IMR-90 (cell line): ENCODE data around the gene GNB5.

Experiments used
- CEBPB ChIP-seq: IDR thresholded peaks from 2 replicates; pipeline ENCODE4 v1.6.1; 2012; ENCODE audit warnings: low read depth, low read length, improper control_type of control experiment
- FOS ChIP-seq: fragments of 150-350 bp; IDR thresholded peaks from 2 replicates; pipeline ENCODE4 v1.6.1; 2016; ENCODE audit warnings: low read depth, low read length
- MAFK ChIP-seq: IDR thresholded peaks from 2 replicates; pipeline ENCODE4 v1.6.1; 2012; ENCODE audit warnings: low read depth, low read length, improper control_type of control experiment
- MXI1 ChIP-seq: IDR thresholded peaks from 2 replicates; pipeline ENCODE4 v1.6.1; 2012; ENCODE audit warnings: low read depth, mild to moderate bottlenecking, low read length, moderate library complexity, borderline replicate concordance
- POLR2A ChIP-seq: IDR thresholded peaks from 2 replicates; pipeline ENCODE4 v1.6.1; 2012; ENCODE audit warnings: mild to moderate bottlenecking, low read depth, low read length
- RAD21 ChIP-seq: IDR thresholded peaks from 2 replicates; pipeline ENCODE4 v1.6.1; 2012; ENCODE audit warnings: low read length, improper control_type of control experiment
- RCOR1 ChIP-seq: IDR thresholded peaks from 2 replicates; pipeline ENCODE4 v1.6.1; 2012; ENCODE audit warnings: mild to moderate bottlenecking, low read length, improper control_type of control experiment; ENCODE audit not compliant: insufficient replicate concordance
- RFX5 ChIP-seq: IDR thresholded peaks from 2 replicates; pipeline ENCODE4 v1.8.0; 2012; ENCODE audit warnings: low read depth, mild to moderate bottlenecking, low read length, moderate library complexity
- SMC3 ChIP-seq: fragments of 150-350 bp; IDR thresholded peaks from 2 replicates; pipeline ENCODE4 v1.6.1; 2016; ENCODE audit warnings: low read depth, mild to moderate bottlenecking, antibody characterized with exemption, low read length, moderate library complexity
- TF ChIP-seq, protein P1 (sequence below): conservative IDR thresholded peaks from 2 replicates; pipeline ENCODE4 v1.5.1; 2012; ENCODE audit warnings: mild to moderate bottlenecking, low read depth, low read length, improper control_type of control experiment
- TF ChIP-seq, protein P2 (sequence below): fragments of 150-350 bp; IDR thresholded peaks from 2 replicates; pipeline ENCODE4 v1.6.1; 2017; ENCODE audit warnings: mild to moderate bottlenecking, antibody characterized with exemption, low read length, low read depth

DNA sequence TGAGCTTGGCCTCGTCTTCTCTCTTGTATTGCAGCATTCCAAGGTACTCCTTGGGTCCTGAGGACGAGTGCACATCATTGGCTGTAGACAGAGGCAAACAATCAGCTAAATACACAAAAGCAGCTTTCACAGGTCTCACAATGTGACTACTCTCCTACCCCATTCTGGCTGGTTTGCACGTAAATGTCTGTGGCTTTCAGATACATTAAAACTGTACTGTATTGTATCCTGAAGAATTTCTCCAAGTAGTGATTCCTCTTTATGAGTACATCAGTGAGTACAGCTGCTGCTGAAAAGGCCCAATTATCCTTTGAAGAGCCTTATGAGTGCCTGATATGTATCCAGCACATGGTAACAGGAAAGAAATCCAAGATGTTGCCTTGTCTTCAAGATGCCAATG is 22.0 kb upstream of the GNB5 start:
- TF ChIP-seq RAD21 (no peak), POLR2A (no peak), SMC3 (no peak), FOS (no peak), CEBPB (no peak), RFX5 (no peak), MAFK (no peak), RCOR1 (no peak), MXI1 (no peak)
- TF ChIP-seq, protein P1, sequence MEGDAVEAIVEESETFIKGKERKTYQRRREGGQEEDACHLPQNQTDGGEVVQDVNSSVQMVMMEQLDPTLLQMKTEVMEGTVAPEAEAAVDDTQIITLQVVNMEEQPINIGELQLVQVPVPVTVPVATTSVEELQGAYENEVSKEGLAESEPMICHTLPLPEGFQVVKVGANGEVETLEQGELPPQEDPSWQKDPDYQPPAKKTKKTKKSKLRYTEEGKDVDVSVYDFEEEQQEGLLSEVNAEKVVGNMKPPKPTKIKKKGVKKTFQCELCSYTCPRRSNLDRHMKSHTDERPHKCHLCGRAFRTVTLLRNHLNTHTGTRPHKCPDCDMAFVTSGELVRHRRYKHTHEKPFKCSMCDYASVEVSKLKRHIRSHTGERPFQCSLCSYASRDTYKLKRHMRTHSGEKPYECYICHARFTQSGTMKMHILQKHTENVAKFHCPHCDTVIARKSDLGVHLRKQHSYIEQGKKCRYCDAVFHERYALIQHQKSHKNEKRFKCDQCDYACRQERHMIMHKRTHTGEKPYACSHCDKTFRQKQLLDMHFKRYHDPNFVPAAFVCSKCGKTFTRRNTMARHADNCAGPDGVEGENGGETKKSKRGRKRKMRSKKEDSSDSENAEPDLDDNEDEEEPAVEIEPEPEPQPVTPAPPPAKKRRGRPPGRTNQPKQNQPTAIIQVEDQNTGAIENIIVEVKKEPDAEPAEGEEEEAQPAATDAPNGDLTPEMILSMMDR, result no peak
- TF ChIP-seq, protein P2, sequence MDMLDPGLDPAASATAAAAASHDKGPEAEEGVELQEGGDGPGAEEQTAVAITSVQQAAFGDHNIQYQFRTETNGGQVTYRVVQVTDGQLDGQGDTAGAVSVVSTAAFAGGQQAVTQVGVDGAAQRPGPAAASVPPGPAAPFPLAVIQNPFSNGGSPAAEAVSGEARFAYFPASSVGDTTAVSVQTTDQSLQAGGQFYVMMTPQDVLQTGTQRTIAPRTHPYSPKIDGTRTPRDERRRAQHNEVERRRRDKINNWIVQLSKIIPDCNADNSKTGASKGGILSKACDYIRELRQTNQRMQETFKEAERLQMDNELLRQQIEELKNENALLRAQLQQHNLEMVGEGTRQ, result no peak
